ENCODE measurements around the gene ZDHHC11B.

- TF ChIP-seq POLR2A (IDR thresholded peaks at IDR 0.05) = no peak
- no peak for TF ChIP-seq POLR2AphosphoS5 (IDR thresholded peaks at IDR 0.05)
These were observed 25.9 kb downstream of the ZDHHC11B start for GRCh38 chr5:758698-759053.

Data from stomach (tissue), 4 donors.